Fibroblast of lung (primary cell): Measurements from ENCODE around the gene CSNK1A1. TPM values are rescaled to one million over a fixed set of nuclear protein-coding genes. Genes with fewer than 3 reads are reported as not detected.

Experiments
- DNase-seq, 2 donors: peaks; one replicate each; pipeline versions ENCODE4 v3.0.0 to v3.0.0-alpha.2; 2010; ENCODE audit warnings: low read depth in 2 of 2
- H2AFZ ChIP-seq: 2 replicates; pipeline ENCODE4 v1.5.1; 2012; ENCODE audit warnings: low read length, control low read depth, inconsistent platforms
- H3K27ac ChIP-seq: 2 replicates; pipeline ENCODE4 v1.5.1; 2011; ENCODE audit warnings: low read length, control low read depth; ENCODE audit not compliant: insufficient read depth
- H3K27me3 ChIP-seq: 2 replicates; pipeline ENCODE4 v1.5.1; 2011; ENCODE audit warnings: mild to moderate bottlenecking, low read length; ENCODE audit not compliant: control insufficient read depth, insufficient read depth
- H3K36me3 ChIP-seq: 2 replicates; pipeline ENCODE4 v1.5.1; 2011; ENCODE audit warnings: low read length; ENCODE audit not compliant: control insufficient read depth, insufficient read depth
- H3K4me1 ChIP-seq: 2 replicates; pipeline ENCODE4 v1.5.1; 2011; ENCODE audit warnings: low read length; ENCODE audit not compliant: control insufficient read depth, insufficient read depth; ENCODE audit errors: extremely low read depth
- H3K4me2 ChIP-seq: 2 replicates; pipeline ENCODE4 v1.5.1; 2011; ENCODE audit warnings: low read length, control low read depth; ENCODE audit not compliant: insufficient read depth; ENCODE audit errors: extremely low read depth
- H3K4me3 ChIP-seq, 4 experiments: fragments of 200-600 bp in 1 of 4; sonication (generic) in 1 of 4; replicated peaks in 1 of 4; 2 replicates each; pipeline ENCODE4 v1.5.1; 2011 to 2016; ENCODE audit warnings: low read length in 4 of 4, low read depth in 3 of 4, mild to moderate bottlenecking in 3 of 4, control low read depth in 2 of 4, inconsistent platforms in 1 of 4, mixed read lengths in 1 of 4; ENCODE audit not compliant: insufficient read depth in 1 of 4; ENCODE audit errors: control extremely low read depth in 1 of 4
- H3K79me2 ChIP-seq: 2 replicates; pipeline ENCODE4 v1.5.1; 2012; ENCODE audit warnings: mild to moderate bottlenecking, low read length, inconsistent platforms; ENCODE audit not compliant: control insufficient read depth, insufficient read depth
- H3K9ac ChIP-seq: 2 replicates; pipeline ENCODE4 v1.5.1; 2011; ENCODE audit warnings: mild to moderate bottlenecking, low read length, control low read depth; ENCODE audit not compliant: insufficient read depth
- H3K9me3 ChIP-seq: 2 replicates; pipeline ENCODE4 v1.5.1; 2012; ENCODE audit warnings: low read depth, low read length; ENCODE audit not compliant: control insufficient read depth, insufficient read depth
- H4K20me1 ChIP-seq: 2 replicates; pipeline ENCODE4 v1.5.1; 2011; ENCODE audit warnings: low read length; ENCODE audit not compliant: control insufficient read depth, insufficient read depth; ENCODE audit errors: extremely low read depth
- EZH2 ChIP-seq: IDR thresholded peaks from 2 replicates; pipeline ENCODE4 v1.5.1; 2012; ENCODE audit warnings: low read length, control low read depth, mild to moderate bottlenecking; ENCODE audit errors: missing control alignments
- polyA plus RNA-seq, 2 donors: library from polyadenylated mRNA; depleted of rRNA in 1 of 2; stranded (reverse) in 1 of 2; unstranded in 1 of 2; fragments of >200 nt; gene quantifications; 2 replicates each; pipeline ENCODE4 v1.2.1, GENCODE V29; 2011 to 2012; ENCODE audit warnings: missing spikeins in 1 of 2
- total RNA-seq: library from RNA; depleted of rRNA; stranded (reverse); fragments of >200 nt; gene quantifications from 2 replicates; pipeline ENCODE4 v1.2.1, GENCODE V29; 2014
- TF ChIP-seq, protein P1 (sequence below), 2 donors: IDR thresholded peaks in 1 of 2; conservative IDR thresholded peaks in 1 of 2; 1 replicate in 1 of 2; 2 replicates in 1 of 2; pipeline ENCODE4 v1.5.1; 2011 to 2012; ENCODE audit warnings: low read length in 2 of 2, control low read depth in 1 of 2, inconsistent platforms in 1 of 2, low read depth in 1 of 2, mild to moderate bottlenecking in 1 of 2

The CSNK1A1 gene
- total and polyA plus RNA-seq, 2 donors (not counting 1 experiment from before 2014, with no cell fraction given), result 275 to 674 TPM

DNA sequence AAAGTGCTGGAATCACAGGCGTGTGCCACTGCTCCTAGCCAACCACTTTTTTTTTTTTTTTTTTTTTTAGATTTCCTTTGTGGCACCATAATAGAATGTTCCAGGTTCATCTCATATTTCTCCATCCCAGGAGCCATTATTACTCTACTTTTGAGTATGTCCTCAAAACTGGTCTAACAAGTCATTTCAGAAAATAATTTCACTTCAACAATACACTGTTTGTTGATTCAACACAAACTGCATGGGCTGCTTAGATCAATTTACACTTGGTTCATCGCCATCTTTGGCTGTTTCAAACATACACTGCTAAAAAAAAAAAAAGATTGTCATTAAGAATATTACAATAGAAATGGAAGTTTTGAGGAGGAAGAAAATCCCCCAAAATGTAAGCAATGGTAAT lies 57.9 kb downstream of the CSNK1A1 start:
- Histone ChIP-seq H3K27me3 (no peaks in the 10 kb centered on the region), H3K9ac (no peak overlapping the region), H3K9me3 (no peaks in the 10 kb centered on the region), H3K4me1 (peaks cover 23% of the 10 kb centered on the region), H3K4me2 (no peak overlapping the region), H3K79me2 (no peaks in the 10 kb centered on the region), H3K4me3 (no peak overlapping the region), H2AFZ (no peak overlapping the region), H4K20me1 (no peaks in the 10 kb centered on the region), H3K36me3 (peaks cover 6% of the 10 kb centered on the region), H3K27ac (no peak overlapping the region)
- no peak for DNase-seq
- no peak for TF ChIP-seq EZH2
- TF ChIP-seq, protein P1, sequence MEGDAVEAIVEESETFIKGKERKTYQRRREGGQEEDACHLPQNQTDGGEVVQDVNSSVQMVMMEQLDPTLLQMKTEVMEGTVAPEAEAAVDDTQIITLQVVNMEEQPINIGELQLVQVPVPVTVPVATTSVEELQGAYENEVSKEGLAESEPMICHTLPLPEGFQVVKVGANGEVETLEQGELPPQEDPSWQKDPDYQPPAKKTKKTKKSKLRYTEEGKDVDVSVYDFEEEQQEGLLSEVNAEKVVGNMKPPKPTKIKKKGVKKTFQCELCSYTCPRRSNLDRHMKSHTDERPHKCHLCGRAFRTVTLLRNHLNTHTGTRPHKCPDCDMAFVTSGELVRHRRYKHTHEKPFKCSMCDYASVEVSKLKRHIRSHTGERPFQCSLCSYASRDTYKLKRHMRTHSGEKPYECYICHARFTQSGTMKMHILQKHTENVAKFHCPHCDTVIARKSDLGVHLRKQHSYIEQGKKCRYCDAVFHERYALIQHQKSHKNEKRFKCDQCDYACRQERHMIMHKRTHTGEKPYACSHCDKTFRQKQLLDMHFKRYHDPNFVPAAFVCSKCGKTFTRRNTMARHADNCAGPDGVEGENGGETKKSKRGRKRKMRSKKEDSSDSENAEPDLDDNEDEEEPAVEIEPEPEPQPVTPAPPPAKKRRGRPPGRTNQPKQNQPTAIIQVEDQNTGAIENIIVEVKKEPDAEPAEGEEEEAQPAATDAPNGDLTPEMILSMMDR (conservative IDR thresholded peaks at IDR 0.05 in 1 of 2, IDR thresholded peaks at IDR 0.05 in 1 of 2; ENCODE audit: low read depth in 1 of 2, low read length in 2 of 2), result no peak

GRCh38 chr5:149492781-149493180 lies 58.5 kb downstream of the CSNK1A1 start:
- no peaks in the 10 kb centered on the region for H3K27me3 ChIP-seq
- peaks cover 20% of the 10 kb centered on the region for H3K4me1 ChIP-seq
- no peak overlapping the region for H3K9ac ChIP-seq
- no peaks in the 10 kb centered on the region for H4K20me1 ChIP-seq
- peaks cover 6% of the 10 kb centered on the region for H3K36me3 ChIP-seq
- H3K4me3 ChIP-seq, result no peak overlapping the region
- H3K9me3 ChIP-seq, result no peaks in the 10 kb centered on the region
- TF ChIP-seq EZH2, result no peak
- H3K79me2 ChIP-seq, result no peaks in the 10 kb centered on the region
- no peak overlapping the region for H3K27ac ChIP-seq
- no peak overlapping the region for H2AFZ ChIP-seq
- no peak for DNase-seq
- H3K4me2 ChIP-seq, result no peak overlapping the region

GRCh38 chr5:149490599-149491485 lies 60.4 kb downstream of the CSNK1A1 start:
- H3K4me3 ChIP-seq, result no peak overlapping the region
- no peaks in the 10 kb centered on the region for H4K20me1 ChIP-seq
- H3K4me2 ChIP-seq, result no peak overlapping the region
- H3K27me3 ChIP-seq, result no peaks in the 10 kb centered on the region
- H3K9me3 ChIP-seq, result no peaks in the 10 kb centered on the region
- no peaks in the 10 kb centered on the region for H3K79me2 ChIP-seq
- H3K4me1 ChIP-seq, result peaks cover 22% of the 10 kb centered on the region
- no peak for DNase-seq
- peaks cover 6% of the 10 kb centered on the region for H3K36me3 ChIP-seq
- no peak overlapping the region for H2AFZ ChIP-seq
- TF ChIP-seq, protein P1 (conservative IDR thresholded peaks at IDR 0.05 in 1 of 2, IDR thresholded peaks at IDR 0.05 in 1 of 2; ENCODE audit: low read depth in 1 of 2, low read length in 2 of 2), result no peak
- no peak for TF ChIP-seq EZH2
- peak overlapping the region; percentile 92 for H3K27ac ChIP-seq
- no peak overlapping the region for H3K9ac ChIP-seq
